OCI-LY7 (cell line): ENCODE data around the gene FAM217A. TPM values are rescaled to one million over a fixed set of nuclear protein-coding genes. Genes with fewer than 3 reads are reported as not detected.

ENCODE experiments used
- BruUV-seq: library from RNA; stranded (reverse); fragments of 400-500 nt; replicated peaks from 2 replicates; lab custom pipeline; 2021; lab: Mats Ljungman, UMichigan
- CTCF ChIA-PET: fragments of 300-600 bp; sonication (Branson Sonifier 250); formaldehyde crosslinking; loops from one replicate; lab custom pipeline; 2022; ENCODE audit warnings: antibody characterized with exemption; ENCODE audit not compliant: unreplicated experiment; lab: Charles Lee
- POLR2A ChIA-PET: fragments of 300-600 bp; sonication (Branson Sonifier 250); formaldehyde crosslinking; loops from one replicate; lab custom pipeline; 2022; ENCODE audit warnings: antibody characterized with exemption; lab: Charles Lee
- DNase-seq: peaks from one replicate; pipeline ENCODE4 v3.0.0-alpha.2; 2015; ENCODE audit warnings: low spot score
- H2AFZ ChIP-seq: fragments of 200-600 bp; sonication (generic), shearing (Covaris generic); 2 replicates; pipeline ENCODE4 v1.6.1; 2014; ENCODE audit warnings: mild to moderate bottlenecking, antibody characterized with exemption, low read length, moderate library complexity
- H3K27ac ChIP-seq: fragments of 200-600 bp; sonication (generic); 2 replicates; pipeline ENCODE4 v1.5.1; 2014; ENCODE audit warnings: mixed run types, low read depth, mild to moderate bottlenecking, moderate library complexity, low read length, inconsistent platforms; ENCODE audit not compliant: poor library complexity, severe bottlenecking
- H3K36me3 ChIP-seq: fragments of 200-600 bp; sonication (generic); 2 replicates; pipeline ENCODE4 v1.6.1; 2014; ENCODE audit warnings: mild to moderate bottlenecking, antibody characterized with exemption, low read length, moderate library complexity, mixed read lengths; ENCODE audit not compliant: insufficient read depth
- H3K4me1 ChIP-seq: fragments of 200-600 bp; sonication (generic); 2 replicates; pipeline ENCODE4 v1.5.1; 2014; ENCODE audit warnings: mild to moderate bottlenecking, low read length; ENCODE audit not compliant: insufficient read depth, poor library complexity, severe bottlenecking
- H3K4me2 ChIP-seq: fragments of 200-600 bp; sonication (generic); 2 replicates; pipeline ENCODE4 v1.6.1; 2014; ENCODE audit warnings: mild to moderate bottlenecking, low read length
- H3K4me3 ChIP-seq: fragments of 200-600 bp; sonication (generic); 2 replicates; pipeline ENCODE4 v1.5.1; 2014; ENCODE audit warnings: mild to moderate bottlenecking, low read depth, low read length; ENCODE audit not compliant: poor library complexity, severe bottlenecking
- H3K79me2 ChIP-seq: fragments of 200-600 bp; sonication (generic); 2 replicates; pipeline ENCODE4 v1.6.1; 2016; ENCODE audit warnings: low read depth, mild to moderate bottlenecking, low read length, moderate library complexity, mixed read lengths; ENCODE audit not compliant: insufficient read depth
- H3K9me2 ChIP-seq: fragments of 200-600 bp; sonication (generic); 2 replicates; pipeline ENCODE4 v1.6.1; 2016; ENCODE audit warnings: mild to moderate bottlenecking, low read length, mixed read lengths; ENCODE audit not compliant: insufficient read depth
- H3K9me3 ChIP-seq: fragments of 200-600 bp; sonication (generic); 2 replicates; pipeline ENCODE4 v1.6.1; 2014; ENCODE audit warnings: mild to moderate bottlenecking, mixed run types, low read length, mixed read lengths
- H4K20me1 ChIP-seq: fragments of 200-600 bp; sonication (generic); 2 replicates; pipeline ENCODE4 v1.6.1; 2014; ENCODE audit warnings: mild to moderate bottlenecking, antibody characterized with exemption, low read length, moderate library complexity, mixed read lengths; ENCODE audit not compliant: insufficient read depth
- EZH2phosphoT487 ChIP-seq: fragments of 200-600 bp; sonication (generic); IDR thresholded peaks from 2 replicates; pipeline ENCODE4 v1.6.1; 2018; ENCODE audit warnings: low read depth, borderline replicate concordance, mild to moderate bottlenecking, mixed run types, antibody characterized with exemption, low read length, moderate library complexity, mixed read lengths
- intact Hi-C: fragments of 100-400 bp; cut with micrococcal nuclease; formaldehyde crosslinking; loops from one replicate; pipeline ENCODE4 v1.10.0; 2022; ENCODE audit not compliant: unreplicated experiment
- total RNA-seq, 2 experiments: library from RNA; depleted of rRNA in 1 of 2; stranded (reverse); fragments of >200 nt in 1 of 2; shearing (Covaris generic) in 1 of 2; gene quantifications; 2 replicates each; pipeline ENCODE4 v1.2.3, GENCODE V29; 2014 to 2022
- TF ChIP-seq, protein P1 (sequence below): fragments of 200-600 bp; sonication (generic); conservative IDR thresholded peaks from 2 replicates; pipeline ENCODE4 v1.5.1; 2014; ENCODE audit warnings: mild to moderate bottlenecking, antibody characterized with exemption, low read length, moderate library complexity, mixed read lengths

FAM217A gene
- total RNA-seq, 2 experiments from 2014 or later, result not detected

DNA sequence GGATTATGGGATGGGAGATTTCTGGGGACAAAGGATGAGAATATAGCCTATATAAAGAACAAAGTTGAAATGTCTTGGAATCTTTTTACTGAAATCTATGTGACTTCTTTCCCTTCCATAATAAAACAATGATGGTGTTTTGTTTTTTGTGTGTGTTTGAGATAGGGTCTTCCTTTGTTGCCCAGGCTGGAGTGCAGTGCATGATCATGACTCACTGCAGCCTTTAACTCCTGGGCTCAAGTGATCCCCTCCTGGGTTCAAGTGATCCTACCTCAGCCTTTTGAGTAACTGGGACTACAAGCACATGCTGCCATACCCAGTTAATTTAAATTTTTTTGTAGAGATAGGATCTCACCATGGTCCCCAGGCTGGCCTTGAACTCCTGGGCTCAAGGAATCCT, 50.9 kb downstream of the FAM217A start:
- Histone ChIP-seq H3K9me2 (no peaks in the 10 kb centered on the region), H3K36me3 (peaks cover 93% of the 10 kb centered on the region), H3K9me3 (no peaks in the 10 kb centered on the region), H2AFZ (no peak overlapping the region), H3K4me3 (no peak overlapping the region), H3K4me2 (no peak overlapping the region), H3K27ac (no peak overlapping the region), H3K79me2 (peaks cover 99% of the 10 kb centered on the region), H3K4me1 (peaks cover 40% of the 10 kb centered on the region), H4K20me1 (peaks cover 67% of the 10 kb centered on the region)
- POLR2A ChIA-PET, result interaction anchor here (0.5 to 1.3 kb wide), 2 partner anchors 11 to 27 kb away, joined by 3 to 7 read pairs; no protein-coding TSS in a partner anchor
- CTCF ChIA-PET, result no interaction called here
- DNase-seq, result no peak
- intact Hi-C loops, result loop anchor here (10.0 kb wide), 3 partner anchors 673 to 857 kb away; partner anchors contain the start of gene CDYL
- TF ChIP-seq, protein P1, sequence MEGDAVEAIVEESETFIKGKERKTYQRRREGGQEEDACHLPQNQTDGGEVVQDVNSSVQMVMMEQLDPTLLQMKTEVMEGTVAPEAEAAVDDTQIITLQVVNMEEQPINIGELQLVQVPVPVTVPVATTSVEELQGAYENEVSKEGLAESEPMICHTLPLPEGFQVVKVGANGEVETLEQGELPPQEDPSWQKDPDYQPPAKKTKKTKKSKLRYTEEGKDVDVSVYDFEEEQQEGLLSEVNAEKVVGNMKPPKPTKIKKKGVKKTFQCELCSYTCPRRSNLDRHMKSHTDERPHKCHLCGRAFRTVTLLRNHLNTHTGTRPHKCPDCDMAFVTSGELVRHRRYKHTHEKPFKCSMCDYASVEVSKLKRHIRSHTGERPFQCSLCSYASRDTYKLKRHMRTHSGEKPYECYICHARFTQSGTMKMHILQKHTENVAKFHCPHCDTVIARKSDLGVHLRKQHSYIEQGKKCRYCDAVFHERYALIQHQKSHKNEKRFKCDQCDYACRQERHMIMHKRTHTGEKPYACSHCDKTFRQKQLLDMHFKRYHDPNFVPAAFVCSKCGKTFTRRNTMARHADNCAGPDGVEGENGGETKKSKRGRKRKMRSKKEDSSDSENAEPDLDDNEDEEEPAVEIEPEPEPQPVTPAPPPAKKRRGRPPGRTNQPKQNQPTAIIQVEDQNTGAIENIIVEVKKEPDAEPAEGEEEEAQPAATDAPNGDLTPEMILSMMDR, result no peak
- no peak for TF ChIP-seq EZH2phosphoT487
- no TSS peak for BruUV-seq

DNA sequence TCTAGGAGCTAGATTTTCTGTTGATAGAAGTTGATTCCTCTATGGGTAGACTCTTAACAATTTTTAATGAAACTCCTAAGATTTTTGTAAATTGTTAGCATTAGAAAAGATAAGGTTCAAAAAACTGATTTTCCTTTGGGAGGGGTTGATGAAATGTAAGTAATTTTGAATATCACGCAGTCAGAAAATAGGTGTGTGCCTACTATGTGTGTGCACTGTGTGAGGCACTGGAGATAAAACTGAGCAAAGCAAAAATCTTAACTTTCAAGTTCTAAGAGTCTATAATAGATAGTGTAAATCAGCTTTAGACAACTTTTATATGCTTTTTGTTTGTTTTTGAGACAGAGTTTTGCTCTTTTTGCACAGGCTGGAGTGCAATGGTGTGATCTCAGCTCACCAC, 53.3 kb downstream of the FAM217A start:
- TF ChIP-seq EZH2phosphoT487, result no peak
- TF ChIP-seq, protein P1, result no peak
- Histone ChIP-seq H2AFZ (no peak overlapping the region), H3K9me3 (no peaks in the 10 kb centered on the region), H3K4me1 (peaks cover 43% of the 10 kb centered on the region), H3K4me3 (no peak overlapping the region), H3K79me2 (peaks cover 97% of the 10 kb centered on the region), H3K4me2 (peak overlapping the region; percentile 34), H3K9me2 (no peaks in the 10 kb centered on the region), H4K20me1 (peaks cover 51% of the 10 kb centered on the region), H3K36me3 (peaks cover 75% of the 10 kb centered on the region), H3K27ac (no peak overlapping the region)
- BruUV-seq, result no TSS peak
- POLR2A ChIA-PET, result interaction anchor here (0.8 kb wide), 2 partner anchors 8 to 29 kb away, joined by 4 read pairs; no protein-coding TSS in a partner anchor
- DNase-seq, result no peak
- CTCF ChIA-PET, result no interaction called here
- intact Hi-C loops, result loop anchor here (10.0 kb wide), 3 partner anchors 671 to 859 kb away; partner anchors contain the start of gene CDYL

DNA sequence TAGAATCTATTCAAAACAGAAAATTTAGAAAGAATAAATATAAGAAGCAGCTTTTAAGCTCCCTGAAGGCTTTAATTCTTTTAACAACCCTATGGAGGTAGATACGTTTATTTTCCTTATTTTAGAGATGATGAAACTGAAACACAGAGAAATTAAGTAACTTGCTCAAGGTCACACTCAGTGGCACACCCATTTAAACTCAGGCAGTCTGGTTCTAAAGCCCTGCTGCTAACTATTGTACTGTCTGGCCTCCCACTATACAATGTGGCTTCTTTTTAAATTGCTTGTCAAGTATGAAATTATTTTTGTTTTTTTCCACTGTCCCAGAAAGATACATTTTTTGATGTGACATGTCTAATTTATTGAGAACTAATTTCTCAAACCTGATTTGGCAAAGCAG, 55.7 kb downstream of the FAM217A start:
- H4K20me1 ChIP-seq, result peaks cover 41% of the 10 kb centered on the region

More for the DNA sequence above, 55.7 kb downstream of the FAM217A start:
- Histone ChIP-seq H2AFZ (no peak overlapping the region), H3K4me1 (peaks cover 50% of the 10 kb centered on the region), H3K36me3 (peaks cover 54% of the 10 kb centered on the region), H3K9me2 (no peaks in the 10 kb centered on the region), H3K79me2 (peaks cover 82% of the 10 kb centered on the region), H3K9me3 (no peaks in the 10 kb centered on the region), H3K4me2 (peak overlapping the region; percentile 98), H3K27ac (no peak overlapping the region), H3K4me3 (peak overlapping the region; percentile 75)
- no peak for TF ChIP-seq EZH2phosphoT487
- TF ChIP-seq, protein P1, result no peak
- intact Hi-C loops, result loop anchor here (5.0 to 10.0 kb wide), 4 partner anchors 668 to 956 kb away; partner anchors contain the start of genes CDYL and RIPK1
- CTCF ChIA-PET, result no interaction called here
- no peak for DNase-seq
- POLR2A ChIA-PET, result interaction anchor here (0.5 to 1.2 kb wide), 6 partner anchors 8 to 130 kb away, joined by 3 to 4 read pairs (median 4); no protein-coding TSS in a partner anchor
- no TSS peak for BruUV-seq
